HepG2 (cell line): ENCODE results near the gene GRP. TPM values are rescaled to one million over a fixed set of nuclear protein-coding genes. Genes with fewer than 3 reads are reported as not detected.

ENCODE experiments used
- ATAC-seq: fragments of 200-7000 bp; cut with Tn5 transposase; 3 replicates; pipeline ENCODE4 v1.9.1; 2020; ENCODE audit warnings: mild to moderate bottlenecking, moderate library complexity
- BruUV-seq: library from RNA; stranded (reverse); fragments of 400-500 nt; replicated peaks from 2 replicates; lab custom pipeline; 2021; lab: Mats Ljungman, UMichigan
- CTCF ChIA-PET: fragments of 300-600 bp; formaldehyde crosslinking; extraction: SDS; loops from one replicate; lab custom pipeline; 2021; ENCODE audit warnings: low total read pairs, inconsistent platforms, low intra/inter-chr PET ratio; lab: Yijun Ruan, JAX
- POLR2A ChIA-PET: fragments of 350-600 bp; sonication (Branson Sonifier 250); formaldehyde crosslinking; loops from one replicate; lab custom pipeline; 2020; ENCODE audit warnings: antibody characterized with exemption, inconsistent platforms; lab: Yijun Ruan, JAX
- DNase-seq: peaks from one replicate; pipeline ENCODE4 v3.0.0-alpha.2; 2015; ENCODE audit warnings: low spot score
- FAIRE-seq: peaks from 3 replicates; lab custom pipeline; 2011; peaks lifted over from hg19 to GRCh38; lab: Jason Lieb, UNC
- H2AFZ ChIP-seq: one replicate; pipeline ENCODE4 v1.6.1; 2011; ENCODE audit warnings: low read length, inconsistent platforms
- H3K27ac ChIP-seq: fragments of 300-600 bp; 3 replicates; pipeline ENCODE4 v1.8.0; 2011; ENCODE audit warnings: mixed run types, mild to moderate bottlenecking, mixed read lengths, low read length, inconsistent platforms; ENCODE audit not compliant: insufficient read depth; ENCODE audit errors: extremely low read length
- H3K27me3 ChIP-seq, 2 experiments: fragments of 200-600 bp in 1 of 2; 2 replicates in 1 of 2; 3 replicates in 1 of 2; pipeline versions ENCODE4 v1.6.0 to v1.8.0; 2011; ENCODE audit warnings: low read length in 2 of 2, mild to moderate bottlenecking in 2 of 2, moderate library complexity in 2 of 2, inconsistent platforms in 1 of 2; ENCODE audit not compliant: insufficient read depth in 2 of 2, control insufficient read depth in 1 of 2
- H3K36me3 ChIP-seq, 2 experiments: fragments of 200-600 bp in 1 of 2; replicated peaks in 1 of 2; 2 replicates in 1 of 2; 3 replicates in 1 of 2; pipeline versions ENCODE4 v1.5.1 to v1.8.0; 2011; ENCODE audit warnings: low read length in 2 of 2, inconsistent platforms in 1 of 2; ENCODE audit not compliant: insufficient read depth in 2 of 2, control insufficient read depth in 1 of 2
- H3K4me1 ChIP-seq: 2 replicates; pipeline ENCODE4 v1.5.1; 2012; ENCODE audit warnings: low read length, inconsistent platforms; ENCODE audit not compliant: insufficient read depth
- H3K4me2 ChIP-seq: 2 replicates; pipeline ENCODE4 v1.6.0; 2011; ENCODE audit warnings: low read depth, low read length, inconsistent platforms
- H3K4me3 ChIP-seq, 3 experiments: fragments of 200-600 bp in 1 of 3; sonication (generic), shearing (Covaris generic) in 1 of 3; replicated peaks in 1 of 3; 2 replicates each; pipeline ENCODE4 v1.5.1; 2011 to 2016; ENCODE audit warnings: low read length in 3 of 3, inconsistent platforms in 2 of 3, low read depth in 2 of 3, mild to moderate bottlenecking in 2 of 3, control low read depth in 1 of 3, mixed read lengths in 1 of 3; ENCODE audit not compliant: insufficient read depth in 1 of 3
- H3K79me2 ChIP-seq: one replicate; pipeline ENCODE4 v1.6.1; 2011; ENCODE audit warnings: low read length, inconsistent platforms; ENCODE audit not compliant: insufficient read depth
- H3K9ac ChIP-seq: 2 replicates; pipeline ENCODE4 v1.6.0; 2011; ENCODE audit warnings: mild to moderate bottlenecking, low read depth, low read length, inconsistent platforms; ENCODE audit not compliant: insufficient read depth
- H3K9me3 ChIP-seq: 2 replicates; pipeline ENCODE4 v1.5.1; 2012; ENCODE audit warnings: mild to moderate bottlenecking, low read length
- H4K20me1 ChIP-seq: 2 replicates; pipeline ENCODE4 v1.6.0; 2011; ENCODE audit warnings: inconsistent platforms, mild to moderate bottlenecking, low read length, moderate library complexity; ENCODE audit not compliant: insufficient read depth
- CC2D1A ChIP-seq: sonication (generic); formaldehyde crosslinking; IDR thresholded peaks from 2 replicates; pipeline ENCODE4 v1.8.1; 2023; ENCODE audit warnings: mild to moderate bottlenecking, missing genetic modification reagents
- ELF4 ChIP-seq: sonication (generic); formaldehyde crosslinking; IDR thresholded peaks from 2 replicates; pipeline ENCODE4 v1.5.0; 2020; ENCODE audit warnings: missing genetic modification reagents, mild to moderate bottlenecking, moderate library complexity, borderline replicate concordance
- FOXJ3 ChIP-seq: sonication (generic); formaldehyde crosslinking; IDR thresholded peaks from 2 replicates; pipeline ENCODE4 v1.4.0; 2020; ENCODE audit warnings: missing genetic modification reagents, mild to moderate bottlenecking, borderline replicate concordance
- GPN1 ChIP-seq: sonication (generic); formaldehyde crosslinking; IDR thresholded peaks from 2 replicates; pipeline ENCODE4 v1.5.1; 2020; ENCODE audit warnings: missing genetic modification reagents, borderline replicate concordance
- HDAC6 ChIP-seq: fragments of 200-600 bp; sonication (generic); IDR thresholded peaks from 2 replicates; pipeline ENCODE4 v1.7.0; 2017; ENCODE audit warnings: mild to moderate bottlenecking, antibody characterized with exemption, low read length, low read depth
- KLF15 ChIP-seq: sonication (generic); formaldehyde crosslinking; IDR thresholded peaks from 2 replicates; pipeline ENCODE4 v1.8.1; 2023; ENCODE audit warnings: borderline replicate concordance, mild to moderate bottlenecking, inconsistent platforms, missing genetic modification reagents, mixed read lengths
- RARG ChIP-seq: sonication (generic); formaldehyde crosslinking; IDR thresholded peaks from 2 replicates; pipeline ENCODE4 v1.4.0; 2020; ENCODE audit warnings: low read depth, mild to moderate bottlenecking, missing genetic modification reagents
- RFX3 ChIP-seq: IDR thresholded peaks from 2 replicates; pipeline ENCODE4 v1.6.1; 2016; ENCODE audit warnings: missing biosample characterization, missing genetic modification reagents
- SNAI1 ChIP-seq: sonication (generic); formaldehyde crosslinking; IDR thresholded peaks from 2 replicates; pipeline ENCODE4 v1.5.0; 2020; ENCODE audit warnings: mild to moderate bottlenecking, missing genetic modification reagents, borderline replicate concordance
- SSRP1 ChIP-seq: IDR thresholded peaks from 2 replicates; pipeline ENCODE4 v1.6.1; 2016; ENCODE audit warnings: control low read depth
- STAT5B ChIP-seq: sonication (generic); formaldehyde crosslinking; IDR thresholded peaks from 2 replicates; pipeline ENCODE4 v1.4.0; 2020; ENCODE audit warnings: missing genetic modification reagents
- ZNF572 ChIP-seq: sonication (generic); formaldehyde crosslinking; IDR thresholded peaks from 2 replicates; pipeline ENCODE4 v1.5.1; 2020; ENCODE audit warnings: mild to moderate bottlenecking, missing genetic modification reagents
- WGBS: methylation state at CpG from one replicate; pipeline ENCODE4 v1.1.6; 2017; ENCODE audit warnings: low lambda C conversion rate; 5-methylcytosine and 5-hydroxymethylcytosine counted together
- in situ Hi-C: cut with HindIII; loops from 2 replicates; pipeline ENCODE4 v1.10.0; 2017; ENCODE audit warnings: low pct_unique_long_range_greater_than_20kb; ENCODE audit not compliant: extremely low pct_ligation_motif_present
- intact Hi-C: fragments of 100-400 bp; cut with micrococcal nuclease; formaldehyde crosslinking; loops from one replicate; pipeline ENCODE4 v1.10.0; 2022; ENCODE audit not compliant: unreplicated experiment
- polyA plus RNA-seq, 8 experiments: library from polyadenylated mRNA; depleted of rRNA in 3 of 8; stranded (reverse) in 7 of 8; unstranded in 1 of 8; fragments of >200 nt; fragmentation: Illumina TruSeq in 4 of 8; extraction: Trizol in 4 of 8; gene quantifications; 2 replicates each; pipeline versions ENCODE4 v1.2.1 to v1.2.3, GENCODE V29; 2011 to 2016; ENCODE audit warnings: low read depth in 4 of 8, missing spikeins in 1 of 8, mixed read lengths in 1 of 8; ENCODE audit not compliant: insufficient read depth in 1 of 8
- total RNA-seq, 5 experiments: library from RNA; depleted of rRNA; stranded (reverse); fragments of >200 nt; fragmentation: Illumina TruSeq; extraction: Trizol; gene quantifications; 2 replicates each; pipeline ENCODE4 v1.2.3, GENCODE V29; 2016; ENCODE audit warnings: low read depth in 1 of 5
- TF ChIP-seq, protein P1 (sequence below): sonication (generic); formaldehyde crosslinking; IDR thresholded peaks from 2 replicates; pipeline ENCODE4 v1.4.0; 2020; ENCODE audit warnings: missing genetic modification reagents
- TF ChIP-seq, protein P2 (sequence below): sonication (generic); formaldehyde crosslinking; IDR thresholded peaks from 2 replicates; pipeline ENCODE4 v1.9.0; 2021; ENCODE audit warnings: mild to moderate bottlenecking, missing genetic modification reagents
- TF ChIP-seq, protein P3 (sequence below): sonication (generic); formaldehyde crosslinking; IDR thresholded peaks from 2 replicates; pipeline ENCODE4 v1.4.0; 2020; ENCODE audit warnings: missing genetic modification reagents

Gene GRP
- total and polyA plus RNA-seq, 2 of the 13 experiments (the other 11 are each of a cell fraction or from before 2014, with no cell fraction given), result not detected

DNA sequence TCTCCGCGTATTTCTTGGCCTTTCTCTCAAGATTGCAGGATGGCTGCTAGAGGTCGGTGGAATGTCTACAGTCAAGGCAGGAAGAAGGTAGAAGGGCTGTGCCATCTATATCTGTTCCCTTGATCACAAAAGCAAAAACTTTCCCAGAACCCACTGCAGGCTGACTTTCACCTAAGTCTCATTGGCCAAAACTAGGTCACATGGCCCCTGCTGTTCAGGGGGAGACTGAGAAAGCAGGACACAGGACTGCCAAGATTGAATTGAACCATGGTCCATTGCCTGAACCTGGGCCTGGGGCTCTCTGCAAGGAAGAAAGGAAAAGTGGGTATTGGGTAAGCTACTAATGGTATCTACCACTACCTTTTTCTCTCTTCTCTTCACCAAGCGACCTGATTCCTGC lies 9.7 kb upstream of the GRP start (continued):
- TF ChIP-seq SNAI1 (CRISPR knock-in tag), result no peak
- no peak for TF ChIP-seq STAT5B (CRISPR knock-in tag)
- TF ChIP-seq FOXJ3, result no peak
- TF ChIP-seq RARG, result no peak
- no peak for TF ChIP-seq SSRP1

DNA sequence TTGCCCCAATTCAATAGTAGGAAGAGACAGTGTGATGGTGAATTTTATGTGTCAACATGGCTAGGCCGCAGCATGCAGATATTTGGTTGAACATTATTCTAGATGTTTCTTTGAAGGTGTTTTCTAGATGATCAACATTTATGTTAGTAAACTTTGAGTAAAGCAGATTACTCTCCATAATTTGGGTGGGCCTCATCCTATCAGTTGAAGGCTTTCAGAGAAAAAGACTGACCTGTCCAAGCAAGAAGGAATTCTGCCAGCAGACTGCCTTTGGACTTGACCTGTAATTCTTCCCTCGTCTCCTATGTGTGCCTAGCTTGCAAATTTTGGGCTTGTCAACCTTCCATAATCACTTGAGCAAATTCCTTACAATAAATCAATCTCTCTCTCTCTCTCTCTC lies 8.3 kb upstream of the GRP start:
- H3K4me2 ChIP-seq, result no peak overlapping the region
- H3K27ac ChIP-seq, result no peak overlapping the region
- 3% methylated on average over 2 of the region's 2 CpGs for WGBS
- no peaks in the 10 kb centered on the region for H3K36me3 ChIP-seq
- H3K4me3 ChIP-seq, result no peak overlapping the region
- H3K9me3 ChIP-seq, result no peaks in the 10 kb centered on the region
- CTCF ChIA-PET, result no interaction called here
- peaks cover 0 to 3% of the 10 kb centered on the region in 2 experiments; a peak in 1 of 5 replicates for H3K27me3 ChIP-seq
- POLR2A ChIA-PET, result no interaction called here
- in situ Hi-C loops (no loop called here), intact Hi-C loops (no loop called here)
- no peaks in the 10 kb centered on the region for H3K79me2 ChIP-seq
- DNase-seq (no peak), ATAC-seq (no peak), FAIRE-seq (no peak)
- TF ChIP-seq, protein P1, sequence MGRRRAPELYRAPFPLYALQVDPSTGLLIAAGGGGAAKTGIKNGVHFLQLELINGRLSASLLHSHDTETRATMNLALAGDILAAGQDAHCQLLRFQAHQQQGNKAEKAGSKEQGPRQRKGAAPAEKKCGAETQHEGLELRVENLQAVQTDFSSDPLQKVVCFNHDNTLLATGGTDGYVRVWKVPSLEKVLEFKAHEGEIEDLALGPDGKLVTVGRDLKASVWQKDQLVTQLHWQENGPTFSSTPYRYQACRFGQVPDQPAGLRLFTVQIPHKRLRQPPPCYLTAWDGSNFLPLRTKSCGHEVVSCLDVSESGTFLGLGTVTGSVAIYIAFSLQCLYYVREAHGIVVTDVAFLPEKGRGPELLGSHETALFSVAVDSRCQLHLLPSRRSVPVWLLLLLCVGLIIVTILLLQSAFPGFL, result no peak
- TF ChIP-seq RFX3 (CRISPR knock-in tag) (no peak), ZNF572 (CRISPR knock-in tag) (no peak), HDAC6 (no peak), KLF15 (CRISPR knock-in tag) (no peak), ELF4 (CRISPR knock-in tag) (no peak), CC2D1A (CRISPR knock-in tag) (no peak), GPN1 (CRISPR knock-in tag) (no peak)
- TF ChIP-seq, protein P2, sequence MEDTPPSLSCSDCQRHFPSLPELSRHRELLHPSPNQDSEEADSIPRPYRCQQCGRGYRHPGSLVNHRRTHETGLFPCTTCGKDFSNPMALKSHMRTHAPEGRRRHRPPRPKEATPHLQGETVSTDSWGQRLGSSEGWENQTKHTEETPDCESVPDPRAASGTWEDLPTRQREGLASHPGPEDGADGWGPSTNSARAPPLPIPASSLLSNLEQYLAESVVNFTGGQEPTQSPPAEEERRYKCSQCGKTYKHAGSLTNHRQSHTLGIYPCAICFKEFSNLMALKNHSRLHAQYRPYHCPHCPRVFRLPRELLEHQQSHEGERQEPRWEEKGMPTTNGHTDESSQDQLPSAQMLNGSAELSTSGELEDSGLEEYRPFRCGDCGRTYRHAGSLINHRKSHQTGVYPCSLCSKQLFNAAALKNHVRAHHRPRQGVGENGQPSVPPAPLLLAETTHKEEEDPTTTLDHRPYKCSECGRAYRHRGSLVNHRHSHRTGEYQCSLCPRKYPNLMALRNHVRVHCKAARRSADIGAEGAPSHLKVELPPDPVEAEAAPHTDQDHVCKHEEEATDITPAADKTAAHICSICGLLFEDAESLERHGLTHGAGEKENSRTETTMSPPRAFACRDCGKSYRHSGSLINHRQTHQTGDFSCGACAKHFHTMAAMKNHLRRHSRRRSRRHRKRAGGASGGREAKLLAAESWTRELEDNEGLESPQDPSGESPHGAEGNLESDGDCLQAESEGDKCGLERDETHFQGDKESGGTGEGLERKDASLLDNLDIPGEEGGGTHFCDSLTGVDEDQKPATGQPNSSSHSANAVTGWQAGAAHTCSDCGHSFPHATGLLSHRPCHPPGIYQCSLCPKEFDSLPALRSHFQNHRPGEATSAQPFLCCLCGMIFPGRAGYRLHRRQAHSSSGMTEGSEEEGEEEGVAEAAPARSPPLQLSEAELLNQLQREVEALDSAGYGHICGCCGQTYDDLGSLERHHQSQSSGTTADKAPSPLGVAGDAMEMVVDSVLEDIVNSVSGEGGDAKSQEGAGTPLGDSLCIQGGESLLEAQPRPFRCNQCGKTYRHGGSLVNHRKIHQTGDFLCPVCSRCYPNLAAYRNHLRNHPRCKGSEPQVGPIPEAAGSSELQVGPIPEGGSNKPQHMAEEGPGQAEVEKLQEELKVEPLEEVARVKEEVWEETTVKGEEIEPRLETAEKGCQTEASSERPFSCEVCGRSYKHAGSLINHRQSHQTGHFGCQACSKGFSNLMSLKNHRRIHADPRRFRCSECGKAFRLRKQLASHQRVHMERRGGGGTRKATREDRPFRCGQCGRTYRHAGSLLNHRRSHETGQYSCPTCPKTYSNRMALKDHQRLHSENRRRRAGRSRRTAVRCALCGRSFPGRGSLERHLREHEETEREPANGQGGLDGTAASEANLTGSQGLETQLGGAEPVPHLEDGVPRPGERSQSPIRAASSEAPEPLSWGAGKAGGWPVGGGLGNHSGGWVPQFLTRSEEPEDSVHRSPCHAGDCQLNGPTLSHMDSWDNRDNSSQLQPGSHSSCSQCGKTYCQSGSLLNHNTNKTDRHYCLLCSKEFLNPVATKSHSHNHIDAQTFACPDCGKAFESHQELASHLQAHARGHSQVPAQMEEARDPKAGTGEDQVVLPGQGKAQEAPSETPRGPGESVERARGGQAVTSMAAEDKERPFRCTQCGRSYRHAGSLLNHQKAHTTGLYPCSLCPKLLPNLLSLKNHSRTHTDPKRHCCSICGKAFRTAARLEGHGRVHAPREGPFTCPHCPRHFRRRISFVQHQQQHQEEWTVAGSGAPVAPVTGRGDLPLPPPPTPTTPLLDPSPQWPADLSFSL (CRISPR knock-in tag), result no peak
- TF ChIP-seq, protein P3, sequence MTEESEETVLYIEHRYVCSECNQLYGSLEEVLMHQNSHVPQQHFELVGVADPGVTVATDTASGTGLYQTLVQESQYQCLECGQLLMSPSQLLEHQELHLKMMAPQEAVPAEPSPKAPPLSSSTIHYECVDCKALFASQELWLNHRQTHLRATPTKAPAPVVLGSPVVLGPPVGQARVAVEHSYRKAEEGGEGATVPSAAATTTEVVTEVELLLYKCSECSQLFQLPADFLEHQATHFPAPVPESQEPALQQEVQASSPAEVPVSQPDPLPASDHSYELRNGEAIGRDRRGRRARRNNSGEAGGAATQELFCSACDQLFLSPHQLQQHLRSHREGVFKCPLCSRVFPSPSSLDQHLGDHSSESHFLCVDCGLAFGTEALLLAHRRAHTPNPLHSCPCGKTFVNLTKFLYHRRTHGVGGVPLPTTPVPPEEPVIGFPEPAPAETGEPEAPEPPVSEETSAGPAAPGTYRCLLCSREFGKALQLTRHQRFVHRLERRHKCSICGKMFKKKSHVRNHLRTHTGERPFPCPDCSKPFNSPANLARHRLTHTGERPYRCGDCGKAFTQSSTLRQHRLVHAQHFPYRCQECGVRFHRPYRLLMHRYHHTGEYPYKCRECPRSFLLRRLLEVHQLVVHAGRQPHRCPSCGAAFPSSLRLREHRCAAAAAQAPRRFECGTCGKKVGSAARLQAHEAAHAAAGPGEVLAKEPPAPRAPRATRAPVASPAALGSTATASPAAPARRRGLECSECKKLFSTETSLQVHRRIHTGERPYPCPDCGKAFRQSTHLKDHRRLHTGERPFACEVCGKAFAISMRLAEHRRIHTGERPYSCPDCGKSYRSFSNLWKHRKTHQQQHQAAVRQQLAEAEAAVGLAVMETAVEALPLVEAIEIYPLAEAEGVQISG (CRISPR knock-in tag), result no peak
- no peaks in the 10 kb centered on the region for H3K4me1 ChIP-seq
- H4K20me1 ChIP-seq, result no peaks in the 10 kb centered on the region
- no peak overlapping the region for H3K9ac ChIP-seq
- BruUV-seq, result no TSS peak
- no peak overlapping the region for H2AFZ ChIP-seq
